VCaP (cell line): ENCODE results near the gene NOBOX.
A peak's percentile ranks its signal among the peaks of the same experiment; 100 is the strongest.

Source experiments
- H3K27ac ChIP-seq: fragments of 450-650 bp; 2 replicates; pipeline ENCODE4 v1.5.1; 2017
- CTCF ChIP-seq: fragments of 450-650 bp; conservative IDR thresholded peaks from 2 replicates; pipeline ENCODE4 v1.5.1; 2017; ENCODE audit warnings: mild to moderate bottlenecking, moderate library complexity

Gene NOBOX

GRCh38 chr7:144391014-144391413, 12.5 kb downstream of the NOBOX start:
- TF ChIP-seq CTCF: no peak
- peak overlapping the region; percentile 93 for H3K27ac ChIP-seq

GRCh38 chr7:144390481-144390880, 13.0 kb downstream of the NOBOX start:
- H3K27ac ChIP-seq: peak overlapping the region; percentile 93
- no peak for TF ChIP-seq CTCF

GRCh38 chr7:144388950-144389349, 14.5 kb downstream of the NOBOX start:
- TF ChIP-seq CTCF: no peak
- H3K27ac ChIP-seq: peak overlapping the region; percentile 93; the same call in 1 of the 2 replicates

- no peak for TF ChIP-seq CTCF
- H3K27ac ChIP-seq: no peak overlapping the region
Observed at GRCh38 chr7:144386741-144387140, 16.8 kb downstream of the NOBOX start.

GRCh38 chr7:144384555-144385245, 18.8 kb downstream of the NOBOX start:
- TF ChIP-seq CTCF: no peak
- no peak overlapping the region for H3K27ac ChIP-seq

GRCh38 chr7:144384071-144384470, 19.4 kb downstream of the NOBOX start:
- TF ChIP-seq CTCF: no peak
- no peak overlapping the region for H3K27ac ChIP-seq

- H3K27ac ChIP-seq: no peak overlapping the region
- no peak for TF ChIP-seq CTCF
Observed at GRCh38 chr7:144379776-144380384, 23.6 kb downstream of the NOBOX start.
